ENCODE data around the gene IRAK2.

DNA sequence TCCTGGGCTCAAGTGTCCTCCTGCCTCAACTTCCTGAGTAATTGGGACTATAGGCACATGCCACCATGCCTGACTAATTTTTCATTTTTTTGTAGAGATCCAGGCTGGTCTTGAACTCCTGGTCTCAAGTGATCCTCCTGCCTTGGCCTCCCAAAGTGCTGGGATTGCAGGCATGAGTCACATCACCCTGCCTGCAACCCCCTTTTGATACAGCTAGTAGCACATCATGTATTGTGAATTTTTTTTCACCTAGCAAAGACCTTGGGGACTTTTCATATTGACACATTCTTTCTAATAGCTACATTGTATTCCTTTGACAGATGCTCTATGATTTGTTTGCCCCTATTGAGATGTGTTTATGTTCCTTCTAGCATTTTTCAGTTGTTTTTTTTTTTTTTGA is 14.2 kb downstream of the IRAK2 start:
- TF ChIP-seq, protein P1, sequence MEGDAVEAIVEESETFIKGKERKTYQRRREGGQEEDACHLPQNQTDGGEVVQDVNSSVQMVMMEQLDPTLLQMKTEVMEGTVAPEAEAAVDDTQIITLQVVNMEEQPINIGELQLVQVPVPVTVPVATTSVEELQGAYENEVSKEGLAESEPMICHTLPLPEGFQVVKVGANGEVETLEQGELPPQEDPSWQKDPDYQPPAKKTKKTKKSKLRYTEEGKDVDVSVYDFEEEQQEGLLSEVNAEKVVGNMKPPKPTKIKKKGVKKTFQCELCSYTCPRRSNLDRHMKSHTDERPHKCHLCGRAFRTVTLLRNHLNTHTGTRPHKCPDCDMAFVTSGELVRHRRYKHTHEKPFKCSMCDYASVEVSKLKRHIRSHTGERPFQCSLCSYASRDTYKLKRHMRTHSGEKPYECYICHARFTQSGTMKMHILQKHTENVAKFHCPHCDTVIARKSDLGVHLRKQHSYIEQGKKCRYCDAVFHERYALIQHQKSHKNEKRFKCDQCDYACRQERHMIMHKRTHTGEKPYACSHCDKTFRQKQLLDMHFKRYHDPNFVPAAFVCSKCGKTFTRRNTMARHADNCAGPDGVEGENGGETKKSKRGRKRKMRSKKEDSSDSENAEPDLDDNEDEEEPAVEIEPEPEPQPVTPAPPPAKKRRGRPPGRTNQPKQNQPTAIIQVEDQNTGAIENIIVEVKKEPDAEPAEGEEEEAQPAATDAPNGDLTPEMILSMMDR (IDR thresholded peaks at IDR 0.05): no peak
- TF ChIP-seq POLR2AphosphoS5 (IDR thresholded peaks at IDR 0.05): no peak
